Measurements from ENCODE around the gene LAIR2. TPM values are rescaled to one million over a fixed set of nuclear protein-coding genes. Genes with fewer than 3 reads are reported as not detected.

LAIR2 gene
- total RNA-seq, 1 experiment from 2014 or later, result not detected

DNA sequence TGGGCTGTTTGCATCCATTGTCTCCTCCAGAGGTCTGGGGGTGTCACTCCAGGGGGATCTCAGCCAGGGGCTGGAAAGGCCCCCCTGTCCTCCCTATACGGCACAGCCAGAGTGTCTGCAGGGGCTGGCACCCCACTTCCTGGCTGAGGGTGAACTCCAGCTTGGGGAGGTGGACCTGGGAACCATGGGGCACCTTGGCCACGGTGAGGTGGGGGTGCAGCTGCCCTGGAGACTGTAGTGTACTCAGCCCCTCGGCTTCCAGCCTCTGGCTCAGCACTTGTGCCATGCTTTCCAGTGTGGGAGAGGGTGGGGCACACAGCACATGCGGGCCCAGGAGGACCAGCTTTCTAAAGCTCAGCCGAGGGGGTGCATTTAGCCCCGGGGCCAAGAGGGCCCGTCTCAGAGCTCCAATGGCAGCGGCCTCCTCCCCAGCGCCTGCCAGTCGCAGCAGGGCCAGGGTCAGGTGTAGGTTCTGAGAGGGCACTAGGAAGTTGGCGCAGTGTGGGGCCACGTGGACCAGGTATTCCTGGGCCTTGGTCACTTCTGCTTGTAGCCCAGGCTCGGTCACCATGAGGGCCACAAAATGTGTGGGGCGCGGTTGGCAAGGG is 40.5 kb upstream of the LAIR2 start:
- RAD21 ChIA-PET (ENCODE audit: low non-redundant PET in 1 of 2, low total read pairs in 2 of 2, uncharacterized antibody in 2 of 2, unreplicated experiment in 2 of 2), result interaction anchor here in 1 of 2 experiments (0.7 kb wide), 1 partner anchor 13 kb away, joined by 3 read pairs; no protein-coding TSS in a partner anchor
- Histone ChIP-seq H4K20me1 (ENCODE audit: insufficient read depth) (no peaks in the 10 kb centered on the region), H3K9me2 (ENCODE audit: insufficient read depth) (no peaks in the 10 kb centered on the region), H3K9me3 (ENCODE audit: control insufficient read depth in 1 of 2, insufficient read depth in 1 of 2, low read depth in 1 of 2, low read length in 2 of 2) (no peaks in the 10 kb centered on the region), H2AFZ (ENCODE audit: low read depth, low read length, poor library complexity, severe bottlenecking) (no peak overlapping the region), H3K79me2 (ENCODE audit: insufficient read depth, low read length) (peaks cover 52% of the 10 kb centered on the region), H3K27ac (ENCODE audit: low read depth, low read length) (peak overlapping the region; percentile 99), H3K4me3 (replicated peaks in 1 of 2; ENCODE audit: low read depth in 1 of 2, low read length in 2 of 2) (peak overlapping the region; percentile 61 to 83), H3K27me3 (ENCODE audit: insufficient read depth, low read length) (no peaks in the 10 kb centered on the region), H3K4me1 (ENCODE audit: control insufficient read depth in 1 of 2, insufficient read depth in 2 of 2, low read length in 2 of 2) (peaks cover 7 to 26% of the 10 kb centered on the region in 2 experiments; a peak in 3 of 4 replicates), H3K9ac (ENCODE audit: low read length) (peak overlapping the region; percentile 96), H3K36me3 (ENCODE audit: control insufficient read depth in 1 of 2, insufficient read depth in 2 of 2, low read length in 2 of 2) (peaks cover 22 to 27% of the 10 kb centered on the region in 2 experiments; a peak in 3 of 4 replicates), H3K4me2 (ENCODE audit: low read length) (peak overlapping the region; percentile 97)
- DNase-seq (ENCODE audit: low read depth, low spot score) (no peak), ATAC-seq (no peak)
- TF ChIP-seq, protein P1, sequence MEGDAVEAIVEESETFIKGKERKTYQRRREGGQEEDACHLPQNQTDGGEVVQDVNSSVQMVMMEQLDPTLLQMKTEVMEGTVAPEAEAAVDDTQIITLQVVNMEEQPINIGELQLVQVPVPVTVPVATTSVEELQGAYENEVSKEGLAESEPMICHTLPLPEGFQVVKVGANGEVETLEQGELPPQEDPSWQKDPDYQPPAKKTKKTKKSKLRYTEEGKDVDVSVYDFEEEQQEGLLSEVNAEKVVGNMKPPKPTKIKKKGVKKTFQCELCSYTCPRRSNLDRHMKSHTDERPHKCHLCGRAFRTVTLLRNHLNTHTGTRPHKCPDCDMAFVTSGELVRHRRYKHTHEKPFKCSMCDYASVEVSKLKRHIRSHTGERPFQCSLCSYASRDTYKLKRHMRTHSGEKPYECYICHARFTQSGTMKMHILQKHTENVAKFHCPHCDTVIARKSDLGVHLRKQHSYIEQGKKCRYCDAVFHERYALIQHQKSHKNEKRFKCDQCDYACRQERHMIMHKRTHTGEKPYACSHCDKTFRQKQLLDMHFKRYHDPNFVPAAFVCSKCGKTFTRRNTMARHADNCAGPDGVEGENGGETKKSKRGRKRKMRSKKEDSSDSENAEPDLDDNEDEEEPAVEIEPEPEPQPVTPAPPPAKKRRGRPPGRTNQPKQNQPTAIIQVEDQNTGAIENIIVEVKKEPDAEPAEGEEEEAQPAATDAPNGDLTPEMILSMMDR (IDR thresholded peaks at IDR 0.05 in 2 of 3, conservative IDR thresholded peaks at IDR 0.05 in 1 of 3; ENCODE audit: borderline replicate concordance in 1 of 3, insufficient read depth in 1 of 3, low read depth in 2 of 3, low read length in 2 of 3), result no peak
- no peak for TF ChIP-seq FOSL1 (IDR thresholded peaks at IDR 0.05; ENCODE audit: low read depth)
- TSS peak; percentile 83 for BruUV-seq (replicated peaks)
- CTCF ChIA-PET, result no interaction called here
- POLR2A ChIA-PET, result interaction anchor here (1.8 to 1.9 kb wide), 2 partner anchors 11 to 14 kb away, joined by 9 to 17 read pairs; partner anchors contain the start of genes CDC42EP5 and LENG8
- intact Hi-C loops (cut with micrococcal nuclease), result no loop called here

Data from HCT116 (cell line).